RWPE1 (cell line): Measurements from ENCODE around the gene PRSS53.
"Not testable (repeated sequence)": the region's sequence is repeated elsewhere in the genome, so short reads cannot be mapped to it uniquely, and the experiment has no call there.

Experiments used
- CTCF ChIA-PET: fragments of 350-600 bp; sonication (Branson Sonifier 250); formaldehyde crosslinking; extraction: SDS; loops from one replicate; lab custom pipeline; 2021; lab: Yijun Ruan, JAX
- POLR2A ChIA-PET: fragments of 400-600 bp; formaldehyde crosslinking; extraction: SDS; loops from one replicate; lab custom pipeline; 2020; ENCODE audit warnings: antibody characterized with exemption; ENCODE audit not compliant: low non-redundant PET; lab: Yijun Ruan, JAX
- DNase-seq: peaks from one replicate; pipeline ENCODE4 v3.0.0; 2012; ENCODE audit warnings: low spot score
- H3K27ac ChIP-seq: fragments of 450-650 bp; 2 replicates; pipeline ENCODE4 v1.5.1; 2017
- CTCF ChIP-seq: fragments of 450-650 bp; conservative IDR thresholded peaks from 2 replicates; pipeline ENCODE4 v1.5.1; 2017; ENCODE audit warnings: low read depth, mild to moderate bottlenecking

PRSS53 gene

GRCh38 chr16:31088459-31089183 lies at the start of gene PRSS53:
PRSS53 (minus strand) TSS chr16:31088943; CDS start chr16:31088809, 134 bp downstream.
- DNase-seq: no peak
- peak within 1 kb of the TSS; percentile 67 for H3K27ac ChIP-seq
- ChIA-PET CTCF (interaction anchor here (2.5 kb wide), 1 partner anchor 104 kb away, joined by 11 read pairs; the partner anchor contains the start of gene HSD3B7), POLR2A (no interaction called here)
- TF ChIP-seq CTCF: no peak

DNA sequence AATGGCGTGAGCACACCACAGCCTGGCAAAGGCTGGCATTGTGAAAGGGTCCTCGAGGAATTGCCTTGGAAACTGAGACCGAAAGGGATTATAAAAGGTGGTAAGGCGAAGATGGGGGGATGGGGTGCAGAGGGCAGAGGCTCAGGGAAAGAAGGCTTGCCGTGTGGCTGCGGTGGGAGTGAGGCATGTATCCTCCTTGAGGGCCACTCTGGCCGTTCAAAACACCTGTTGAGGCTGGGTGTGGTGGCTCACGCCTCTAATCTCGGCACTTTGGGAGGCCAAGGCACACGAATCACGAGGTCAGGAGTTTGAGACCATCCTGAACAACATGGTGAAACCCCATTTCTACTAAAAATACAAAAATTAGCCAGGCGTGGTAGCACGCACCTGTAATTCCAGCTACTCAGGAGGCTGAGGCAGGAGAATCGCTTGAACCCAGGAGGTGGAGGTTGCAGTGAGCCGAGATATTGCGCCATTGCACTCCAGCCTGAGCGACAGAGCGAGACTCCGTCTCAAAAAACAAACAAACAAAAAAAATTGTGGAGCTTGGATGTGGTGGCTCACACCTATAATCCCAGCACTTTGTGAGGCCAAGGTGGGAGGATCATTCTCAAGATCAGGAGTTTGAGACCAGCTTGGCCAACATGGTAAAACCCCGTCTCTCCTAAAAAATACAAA lies 48.2 kb upstream of the PRSS53 start:
- H3K27ac ChIP-seq: peak overlapping the region; percentile 98
- ChIA-PET CTCF (interaction anchor here (0.8 kb wide), 1 partner anchor 18 kb away, joined by 3 read pairs; no protein-coding TSS in a partner anchor), POLR2A (interaction anchor here (0.6 kb wide), 2 partner anchors 19 kb away, joined by 3 read pairs; partner anchors contain the start of gene KAT8)
- not testable (repeated sequence) for DNase-seq

GRCh38 chr16:31136287-31136662 lies 47.5 kb upstream of the PRSS53 start:
- peak overlapping the region; percentile 98 for H3K27ac ChIP-seq
- TF ChIP-seq CTCF: no peak
- ChIA-PET CTCF (interaction anchor here (1.1 kb wide), 1 partner anchor 152 kb away, joined by 6 read pairs; the partner anchor contains the start of gene HSD3B7), POLR2A (interaction anchor here (0.6 to 1.0 kb wide), 2 partner anchors 19 to 24 kb away, joined by 3 read pairs; partner anchors contain the start of gene KAT8)
- no peak for DNase-seq

GRCh38 chr16:31135535-31136286 lies 47.0 kb upstream of the PRSS53 start, which contains the start of gene PRSS8:
PRSS8 (minus strand) TSS chr16:31135727; CDS start chr16:31135498, 229 bp downstream.
- no peak for TF ChIP-seq CTCF
- peak; percentile 59 for DNase-seq
- ChIA-PET CTCF (interaction anchor here (1.1 to 1.3 kb wide), 3 partner anchors 15 to 151 kb away, joined by 3 to 6 read pairs (median 4); partner anchors contain the start of gene HSD3B7), POLR2A (interaction anchor here (0.6 to 1.1 kb wide), 4 partner anchors 18 to 44 kb away, joined by 3 to 4 read pairs (median 4); partner anchors contain the start of genes FUS and KAT8)
- H3K27ac ChIP-seq: peak within 1 kb of the TSS; percentile 98

DNA sequence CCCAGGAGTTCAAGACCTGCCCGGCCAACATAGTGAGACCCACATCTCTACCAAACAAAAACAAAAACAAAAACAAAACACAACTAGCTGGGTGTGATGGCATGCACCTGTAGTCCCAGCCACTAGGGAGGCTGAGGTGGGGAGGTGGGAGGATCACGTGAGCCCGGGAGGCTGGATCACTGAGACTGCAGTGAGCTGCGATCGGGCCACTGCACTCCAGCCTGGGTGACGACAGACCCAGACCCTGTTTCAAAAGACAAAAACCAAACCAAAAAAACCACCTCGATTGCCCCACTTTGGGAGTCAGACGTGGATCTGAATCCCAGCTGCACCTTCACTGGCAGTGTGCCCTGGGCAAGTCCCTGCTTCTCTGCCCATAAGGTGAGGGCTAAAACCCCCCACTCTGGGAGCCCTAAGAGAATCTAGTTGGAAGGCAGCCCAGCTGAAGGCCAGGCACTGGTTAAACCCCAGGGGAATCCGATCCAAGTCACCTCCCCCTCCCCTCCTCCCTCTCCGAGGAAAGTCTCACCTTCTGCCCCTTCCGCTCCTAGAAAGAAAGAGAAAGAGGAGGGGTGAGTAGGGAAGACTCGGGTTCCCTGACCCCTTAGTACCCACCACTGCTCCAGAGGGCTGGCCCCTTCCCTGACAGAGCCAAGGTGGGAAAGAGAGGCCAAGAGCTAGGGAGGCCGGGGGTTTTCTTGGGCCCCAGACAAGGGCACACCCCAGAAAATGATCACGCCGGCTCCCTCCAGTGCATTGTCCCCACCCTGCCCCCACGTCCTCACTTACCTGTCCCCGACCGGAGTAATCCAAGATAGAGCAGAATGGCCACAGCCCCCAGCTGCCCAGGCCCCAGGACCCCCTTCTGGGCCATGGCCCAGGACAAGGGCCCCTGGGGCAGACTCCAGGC lies 46.1 kb upstream of the PRSS53 start:
- CTCF ChIA-PET: interaction anchor here (0.6 to 2.2 kb wide), 6 partner anchors 7 to 308 kb away, joined by 3 to 11 read pairs (median 4); partner anchors contain the start of genes HSD3B7 and ZNF843
- no peak for TF ChIP-seq CTCF
- peak overlapping the region; percentile 98 for H3K27ac ChIP-seq
- POLR2A ChIA-PET: interaction anchor here (0.9 to 1.1 kb wide), 3 partner anchors 17 to 45 kb away, joined by 3 to 4 read pairs (median 4); partner anchors contain the start of genes FUS and KAT8
- peak; percentile 50 for DNase-seq
